GM18907 (cell line): ENCODE results near the gene SETBP1.

ENCODE experiments used
- ATAC-seq: cut with Tn5 transposase; IDR thresholded peaks from one replicate; pipeline ENCODE4 v1.9.1; 2021; ENCODE audit warnings: mild to moderate bottlenecking, moderate library complexity; ENCODE audit not compliant: unreplicated experiment

The SETBP1 gene

DNA sequence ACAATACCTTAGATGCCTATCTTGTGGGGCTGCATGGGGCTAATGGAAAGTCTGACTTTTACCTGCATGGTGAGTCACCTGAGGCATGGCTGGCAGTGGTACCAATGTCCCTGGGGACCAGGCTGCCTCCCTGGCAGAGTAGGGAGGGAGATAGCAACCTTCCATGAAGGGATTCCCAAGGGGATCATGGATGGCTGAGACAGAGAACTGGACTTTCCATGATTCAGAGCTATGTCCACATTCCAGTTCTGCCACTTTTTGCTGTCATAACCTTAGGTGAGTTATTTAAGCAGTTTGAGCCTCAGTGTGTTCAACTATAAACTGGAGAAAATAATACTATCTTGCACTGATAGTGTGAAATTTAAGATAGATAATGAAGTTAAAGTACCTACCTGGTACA lies 178.6 kb downstream of the SETBP1 start:
- ATAC-seq = no peak

DNA sequence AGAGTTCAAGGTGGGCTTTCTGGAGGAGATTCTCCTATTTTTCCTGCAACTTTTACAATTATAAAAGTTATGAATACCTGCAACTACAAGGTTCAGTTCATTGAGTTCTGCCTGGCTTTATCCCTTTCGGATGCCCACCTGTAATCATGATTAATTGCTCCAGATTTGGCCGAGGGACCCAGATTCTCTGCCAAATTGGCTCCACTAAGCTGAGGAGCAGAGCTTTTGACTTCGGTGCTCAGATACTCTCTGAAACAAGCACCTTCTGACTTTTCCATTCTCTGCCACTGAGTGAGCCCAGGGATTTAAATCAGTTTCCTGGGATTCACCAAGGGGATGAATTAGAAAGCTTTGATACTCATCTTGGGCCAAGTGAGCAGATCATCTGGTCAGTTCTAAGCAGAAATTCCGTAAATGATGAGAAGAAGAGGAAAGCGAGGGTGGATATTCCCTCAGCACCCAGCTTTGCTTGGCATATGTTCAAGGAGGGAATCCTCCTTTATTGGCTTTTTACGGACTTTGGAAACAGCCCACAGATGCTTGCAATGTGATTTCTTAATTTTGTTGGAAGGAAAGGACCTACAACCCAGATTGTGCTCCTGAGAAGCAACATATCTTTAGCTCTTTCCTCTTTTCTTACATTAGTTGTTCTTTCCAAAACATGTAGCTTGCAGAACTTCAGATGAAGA lies 179.2 kb downstream of the SETBP1 start:
- no peak for ATAC-seq

GRCh38 chr18:44862112-44862511 lies 181.4 kb downstream of the SETBP1 start:
- no peak for ATAC-seq

DNA sequence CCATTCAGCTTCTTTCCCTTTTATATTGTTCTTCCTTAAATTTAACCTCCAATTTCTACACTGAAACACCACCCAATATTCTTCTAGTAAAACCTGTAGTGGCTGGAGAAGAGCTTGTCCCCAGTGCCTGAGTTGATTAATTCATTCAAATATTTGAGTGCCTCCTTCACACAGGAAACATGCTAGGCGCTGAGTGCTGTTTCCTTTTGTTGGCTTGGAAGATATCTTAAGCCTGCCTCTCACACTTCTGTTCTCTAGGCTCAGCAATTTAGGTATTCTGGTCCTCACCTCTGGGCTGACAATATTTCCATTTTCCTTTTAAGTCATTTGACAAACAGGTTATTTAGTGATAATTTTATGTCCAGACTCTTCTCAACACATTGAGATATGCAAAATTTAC lies 185.4 kb downstream of the SETBP1 start:
- no peak for ATAC-seq

DNA sequence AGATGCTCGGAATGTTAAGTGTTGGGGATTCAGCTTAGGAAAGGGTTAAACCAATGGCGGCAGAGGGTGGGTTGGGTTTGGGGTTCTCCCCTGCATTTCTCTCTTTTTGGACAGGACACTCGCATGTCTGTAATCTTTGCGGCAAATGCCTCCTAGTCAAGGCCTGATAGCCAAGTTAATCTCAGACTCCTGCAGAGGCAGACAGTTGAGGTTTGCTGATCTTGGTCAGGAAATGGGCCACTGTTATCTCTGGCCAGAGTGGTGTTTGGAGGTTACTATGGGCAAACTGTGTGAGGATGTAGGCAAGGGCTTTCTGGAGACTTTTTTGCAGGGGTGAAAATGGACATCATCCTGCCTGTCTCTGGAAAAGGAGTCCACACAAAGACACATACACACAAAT lies 188.8 kb downstream of the SETBP1 start:
- ATAC-seq = no peak

GRCh38 chr18:44870631-44871502 lies 190.2 kb downstream of the SETBP1 start:
- ATAC-seq = no peak

- no peak for ATAC-seq
These were observed 191.1 kb downstream of the SETBP1 start for GRCh38 chr18:44871771-44872170.

- ATAC-seq = no peak
These were observed 195.3 kb downstream of the SETBP1 start for GRCh38 chr18:44876024-44876423.

- no peak for ATAC-seq
These were observed 196.1 kb downstream of the SETBP1 start for GRCh38 chr18:44876755-44877154.

DNA sequence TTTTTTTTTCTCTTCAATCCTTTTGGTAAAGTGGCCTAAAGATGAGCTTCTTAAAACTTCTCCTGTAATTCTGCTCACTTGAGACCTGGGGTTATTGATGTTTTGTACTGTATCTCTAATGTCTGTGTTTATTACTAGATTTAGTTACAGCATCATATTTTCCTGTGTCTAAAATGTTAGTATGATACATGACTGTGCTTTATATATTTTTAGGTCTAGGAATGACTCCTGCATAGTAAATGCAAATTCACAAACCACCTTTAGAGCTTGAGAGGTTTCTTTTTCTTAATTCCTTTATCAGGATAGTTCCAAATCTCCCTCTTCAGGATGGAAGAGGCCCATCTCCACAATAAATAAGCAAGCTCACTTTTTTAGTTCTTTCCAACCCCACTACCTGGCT lies 197.6 kb downstream of the SETBP1 start:
- ATAC-seq = no peak

DNA sequence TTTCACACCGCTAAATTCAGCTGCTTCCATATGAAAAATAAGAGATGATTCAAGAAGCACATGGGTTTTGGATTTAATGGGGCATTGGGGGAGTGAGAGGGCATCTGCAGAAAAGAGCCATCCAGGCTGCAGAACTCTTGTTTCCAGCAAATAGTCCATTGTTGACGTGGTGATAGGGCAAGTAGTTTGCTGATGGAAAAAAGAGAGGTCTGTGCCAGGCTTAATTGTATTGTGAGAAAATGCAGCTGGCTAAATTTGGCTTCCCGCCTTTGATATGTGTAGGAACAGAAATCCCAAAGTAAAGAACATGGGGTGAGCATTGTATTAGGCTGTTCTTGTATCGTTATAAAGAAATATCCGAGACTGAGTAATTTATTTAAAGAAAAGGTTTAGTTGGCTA lies 199.5 kb downstream of the SETBP1 start:
- ATAC-seq = no peak

DNA sequence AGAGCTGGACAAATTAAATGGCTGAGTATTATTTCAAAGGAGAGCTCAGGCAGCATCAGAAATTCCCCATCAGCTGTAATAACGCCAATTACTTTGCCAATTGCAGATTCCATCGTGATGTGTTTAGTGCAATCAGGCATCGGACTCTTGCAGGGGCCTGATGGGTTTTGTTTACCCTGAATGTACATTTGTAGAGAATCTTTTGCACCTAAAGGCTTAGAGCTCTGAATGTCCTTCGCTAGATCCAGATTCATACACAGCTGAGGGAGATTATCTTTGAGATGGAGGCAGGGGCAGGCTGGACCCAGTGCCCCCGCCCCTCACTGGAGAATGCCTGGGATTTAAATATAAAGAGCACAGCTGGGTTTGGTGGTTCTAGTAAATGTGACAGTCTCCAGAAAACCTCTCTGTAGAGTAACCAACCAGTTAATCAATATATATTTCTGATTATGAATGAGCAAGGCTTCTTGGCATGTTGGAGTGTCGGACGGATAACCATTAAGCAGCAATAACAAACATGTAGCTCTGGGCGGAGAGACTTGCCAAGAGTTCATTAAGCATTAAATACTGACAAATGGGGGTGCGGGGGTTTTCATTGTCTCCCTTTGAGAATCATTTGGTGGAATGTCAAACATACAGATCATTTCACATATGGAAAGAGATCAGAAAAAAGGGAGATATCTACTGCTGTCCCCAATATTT lies 200.9 kb downstream of the SETBP1 start:
- ATAC-seq = no peak

GRCh38 chr18:44882163-44882868 lies 201.6 kb downstream of the SETBP1 start:
- ATAC-seq = no peak

DNA sequence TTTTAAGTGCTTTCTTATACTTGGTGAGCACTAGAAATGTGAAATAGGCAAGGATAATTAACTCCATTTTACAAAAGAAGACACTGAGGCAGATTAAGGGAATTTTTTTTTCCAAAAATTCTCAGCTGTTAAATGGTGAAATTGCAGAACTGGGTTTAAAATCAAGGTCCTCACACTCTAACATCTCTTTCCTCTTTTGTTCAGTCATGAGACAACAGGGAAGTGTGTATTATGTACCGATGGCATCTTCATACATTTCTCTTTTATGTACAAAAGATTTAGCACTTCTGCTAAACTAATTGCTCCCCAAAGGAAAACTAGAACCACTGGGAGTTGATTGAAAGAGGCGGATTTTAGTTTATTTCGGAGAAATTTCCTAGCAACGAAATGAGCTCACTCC lies 203.0 kb downstream of the SETBP1 start:
- no peak for ATAC-seq

GRCh38 chr18:44884431-44884830 lies 203.7 kb downstream of the SETBP1 start:
- no peak for ATAC-seq

DNA sequence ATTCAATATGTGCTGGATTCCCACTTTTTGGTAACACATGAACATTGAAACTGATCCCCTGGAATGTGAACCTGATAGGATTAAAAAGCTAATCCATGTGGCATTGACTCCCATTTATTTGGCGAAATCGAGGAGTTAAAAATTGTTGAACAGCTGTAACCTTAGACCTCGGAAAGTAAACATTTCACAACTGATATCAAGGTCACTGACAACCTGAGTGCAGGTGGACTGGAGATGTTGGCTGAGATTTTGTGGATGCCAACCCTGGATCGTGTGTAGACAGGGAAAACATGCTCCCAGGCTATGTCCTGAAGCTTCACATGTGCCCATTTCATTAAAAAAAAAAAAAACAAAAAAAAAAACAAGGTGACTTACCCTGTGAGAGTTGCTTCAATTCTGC lies 204.8 kb downstream of the SETBP1 start:
- ATAC-seq = no peak

- ATAC-seq = peak; percentile 94
These were observed 206.5 kb downstream of the SETBP1 start for GRCh38 chr18:44887227-44887631.

DNA sequence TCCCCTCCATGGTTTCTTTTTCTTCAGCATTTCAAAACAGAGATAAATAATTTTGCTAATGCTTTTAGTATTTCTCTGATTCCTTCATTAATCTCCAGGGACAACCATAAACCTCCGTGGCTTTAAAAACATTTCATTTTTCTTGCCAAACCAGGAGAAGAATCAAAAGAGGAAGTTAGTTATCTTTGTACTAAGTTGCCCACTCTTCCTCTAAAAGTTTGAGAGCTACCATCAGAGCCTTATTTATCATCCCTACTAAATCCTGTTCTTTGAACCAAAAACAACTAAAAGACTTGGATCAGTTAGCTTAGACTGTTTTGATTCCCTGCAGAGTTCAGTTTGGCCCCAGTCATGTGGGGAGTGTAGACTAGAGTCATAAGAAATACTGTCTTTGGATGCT lies 208.4 kb downstream of the SETBP1 start:
- ATAC-seq = no peak

GRCh38 chr18:44893045-44893706 lies 212.5 kb downstream of the SETBP1 start:
- ATAC-seq = no peak

- no peak for ATAC-seq
These were observed 213.3 kb downstream of the SETBP1 start for GRCh38 chr18:44893966-44894365.
